ENCODE data around the gene PEX12.
"Not testable (repeated sequence)": the region's sequence is repeated elsewhere in the genome, so short reads cannot be mapped to it uniquely, and the experiment has no call there.

The PEX12 gene

GRCh38 chr17:35577830-35578196, 558 bp downstream of the PEX12 start:
- DNase-seq (peak; percentile 24), ATAC-seq (no peak)

GRCh38 chr17:35575759-35576158, 2.6 kb downstream of the PEX12 start:
- ATAC-seq (no peak), DNase-seq (no peak)

DNA sequence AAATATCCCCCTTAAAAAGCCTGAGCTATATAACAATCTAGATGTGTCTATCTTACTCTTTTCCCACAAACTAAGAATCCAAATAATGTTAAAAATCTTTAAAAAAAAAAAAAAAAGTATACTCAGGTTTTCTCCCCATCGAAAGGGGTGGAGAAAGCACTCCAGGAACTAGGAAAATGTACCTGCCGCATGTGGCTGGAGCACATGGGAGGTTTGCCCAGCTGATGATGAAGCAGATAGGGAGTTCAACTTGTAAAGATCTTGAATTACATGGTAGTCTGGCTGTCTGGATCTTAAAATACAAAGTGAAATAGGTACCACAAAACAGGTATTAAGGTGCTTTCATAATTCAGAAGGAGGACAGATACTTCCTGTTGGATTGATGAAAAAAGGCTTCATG, 9.0 kb downstream of the PEX12 start:
- DNase-seq: no peak

GRCh38 chr17:35568561-35568960, 9.8 kb downstream of the PEX12 start:
- peak; percentile 62 for ATAC-seq
- peak; percentile 60 for DNase-seq

More for the DNA sequence above, 9.0 kb downstream of the PEX12 start:
- ATAC-seq: no peak

GRCh38 chr17:35566968-35567367, 11.4 kb downstream of the PEX12 start:
- DNase-seq (no peak), ATAC-seq (no peak)

DNA sequence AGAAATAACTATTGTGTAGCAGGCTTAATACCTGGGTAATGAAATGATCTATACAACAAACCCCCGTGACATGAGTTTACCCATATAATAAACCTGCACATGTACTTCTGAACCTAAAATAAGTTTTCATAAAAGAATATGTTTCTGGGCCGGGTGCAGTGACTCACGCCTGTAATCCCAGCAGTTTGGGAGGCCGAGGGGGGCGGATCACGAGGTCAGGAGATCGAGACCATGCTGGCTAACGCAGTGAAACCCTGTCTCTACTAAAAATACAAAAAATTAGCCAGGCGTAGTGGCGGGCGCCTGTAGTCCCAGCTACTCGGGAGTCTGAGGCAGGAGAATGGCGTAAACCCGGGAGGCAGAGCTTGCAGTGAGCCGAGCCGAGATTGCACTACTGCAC, 15.2 kb downstream of the PEX12 start:
- not testable (repeated sequence) for DNase-seq, ATAC-seq

- DNase-seq (no peak), ATAC-seq (peak; percentile 89)
Measured at GRCh38 chr17:35560703-35561102, 17.7 kb downstream of the PEX12 start, which contains the start of gene SLFN14. Gene SLFN14 (minus strand): TSS chr17:35560819. CDS start chr17:35558062, 2,757 bp downstream.

DNA sequence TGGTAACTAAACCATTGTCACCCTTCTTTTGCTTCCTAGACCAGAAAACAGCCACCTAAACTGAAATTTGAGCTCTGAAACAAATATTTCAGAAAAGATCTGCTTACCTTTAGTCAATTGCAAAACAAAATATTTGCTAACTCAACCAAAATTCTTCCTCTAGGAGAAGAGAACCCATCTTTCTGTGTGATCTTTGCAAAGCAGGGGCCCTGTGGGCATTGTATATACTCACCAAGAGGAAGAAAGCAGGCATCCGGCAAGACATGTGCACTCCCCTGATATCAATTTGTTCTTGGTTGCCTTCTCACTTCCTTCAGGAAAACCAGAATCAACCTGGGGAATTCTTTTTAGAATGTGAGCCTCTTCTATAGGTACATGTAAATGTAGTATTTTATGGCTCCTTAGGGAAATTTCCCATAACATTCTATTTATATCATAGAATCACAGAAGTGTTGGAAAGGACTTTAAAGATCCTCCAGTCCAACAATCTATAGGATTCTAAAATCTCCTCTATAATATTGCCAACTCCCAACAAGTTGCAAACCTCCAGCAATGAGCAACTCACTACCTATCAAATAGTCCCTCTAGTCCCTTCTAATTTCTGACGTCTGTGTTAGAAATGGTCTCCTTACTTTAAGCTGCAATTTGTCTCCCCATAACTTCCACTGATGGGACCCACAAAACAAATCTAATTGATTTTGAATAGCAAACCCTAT, 18.7 kb downstream of the PEX12 start:
- ATAC-seq (no peak), DNase-seq (no peak)

GRCh38 chr17:35557353-35557752, 21.0 kb downstream of the PEX12 start:
- ATAC-seq (no peak), DNase-seq (no peak)

DNA sequence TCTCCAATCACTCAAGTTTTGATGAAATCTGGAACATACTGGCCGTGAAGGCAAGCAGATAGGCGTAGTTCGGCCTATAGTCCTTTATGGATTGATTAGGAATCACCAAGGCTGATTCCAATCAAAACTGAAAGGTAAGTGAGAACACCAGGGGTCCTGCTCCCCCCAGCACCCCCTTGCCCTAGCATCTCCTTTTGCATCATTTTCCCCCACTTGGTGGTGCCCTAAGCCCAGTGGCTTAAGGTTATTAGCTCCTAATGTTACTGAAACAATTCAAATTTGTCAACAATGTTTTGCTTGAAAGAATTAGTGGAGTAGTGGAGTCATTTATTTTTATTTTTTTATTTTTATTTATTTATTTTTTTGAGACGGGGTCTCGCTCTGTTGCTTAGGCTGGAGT, 22.7 kb downstream of the PEX12 start:
- no peak for DNase-seq
- ATAC-seq: no peak

GRCh38 chr17:35554668-35555067, 23.7 kb downstream of the PEX12 start:
- peak; percentile 61 for ATAC-seq
- no peak for DNase-seq

GRCh38 chr17:35553310-35553709, 25.1 kb downstream of the PEX12 start:
- DNase-seq (no peak), ATAC-seq (no peak)

GRCh38 chr17:35548978-35549377, 29.4 kb downstream of the PEX12 start:
- ATAC-seq (no peak), DNase-seq (no peak)

DNA sequence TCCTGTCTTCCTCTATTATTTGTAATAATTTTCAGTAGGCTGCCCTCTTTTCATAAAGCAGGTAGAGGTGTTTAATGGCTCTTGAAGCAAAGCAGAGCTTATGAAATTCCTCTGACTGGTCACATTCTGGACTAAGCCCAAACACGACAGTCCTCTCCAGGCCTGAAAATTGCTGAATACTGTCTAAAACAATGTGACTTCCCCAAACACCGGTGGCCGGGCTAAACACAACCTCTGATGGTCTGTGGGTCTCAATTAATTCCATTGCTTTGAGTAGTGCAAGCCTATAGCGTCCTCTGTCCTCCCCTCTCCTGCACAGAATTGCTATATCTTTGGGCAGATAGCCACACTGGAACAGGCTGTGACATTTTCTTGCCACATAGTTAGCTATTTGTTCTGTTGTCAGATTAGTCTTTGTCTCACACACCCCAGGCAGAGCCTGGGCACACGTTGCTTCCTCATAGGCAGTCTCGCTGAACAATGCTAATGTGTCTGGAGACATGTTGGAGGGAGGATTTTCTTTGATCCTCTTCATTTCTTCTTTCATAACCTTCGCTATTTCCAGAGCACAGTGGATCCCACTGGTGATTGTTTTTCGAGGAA, 30.1 kb downstream of the PEX12 start:
- no peak for ATAC-seq

DNA sequence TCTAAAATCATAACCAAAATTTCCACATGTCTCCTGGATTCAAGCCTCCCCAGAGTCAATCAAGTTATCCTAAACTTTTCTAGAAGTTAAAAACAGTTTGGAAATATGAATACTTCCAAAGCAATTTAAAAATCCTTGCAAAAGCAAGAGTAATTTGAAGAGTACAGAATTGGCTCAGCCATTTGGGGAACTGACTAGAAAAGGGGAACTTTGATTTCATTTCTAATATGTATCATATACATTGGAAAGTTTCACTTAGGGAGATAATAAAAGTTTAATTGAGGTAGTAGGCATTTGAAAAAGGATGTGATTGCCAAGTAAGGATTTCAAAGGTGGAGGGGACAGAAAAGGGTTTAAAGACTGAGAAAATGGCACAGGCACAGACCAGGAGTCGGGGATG, 31.9 kb downstream of the PEX12 start:
- DNase-seq: no peak
- ATAC-seq: no peak

More for the DNA sequence above, 30.1 kb downstream of the PEX12 start:
- no peak for DNase-seq

DNA sequence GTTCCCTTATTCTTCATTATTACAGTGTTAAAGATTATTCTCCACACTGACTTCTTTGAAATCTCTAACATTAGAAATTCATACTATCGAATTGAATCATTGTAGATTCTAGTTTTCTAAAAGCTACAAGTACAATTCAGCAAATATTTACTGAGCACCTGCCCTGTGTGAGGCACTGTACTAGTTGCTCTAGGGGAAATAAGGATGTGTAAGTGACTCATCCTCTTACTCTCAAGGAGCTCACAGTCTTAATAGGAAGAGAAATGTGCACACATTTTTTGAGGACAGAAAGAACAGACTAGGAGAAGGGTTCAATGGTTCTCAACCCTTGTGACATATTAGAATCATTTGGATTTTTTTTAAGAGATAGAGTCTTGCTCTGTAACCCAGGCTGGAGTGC, 33.2 kb downstream of the PEX12 start:
- ATAC-seq: no peak
- no peak for DNase-seq

GRCh38 chr17:35543856-35544255, 34.5 kb downstream of the PEX12 start:
- no peak for ATAC-seq
- no peak for DNase-seq

DNA sequence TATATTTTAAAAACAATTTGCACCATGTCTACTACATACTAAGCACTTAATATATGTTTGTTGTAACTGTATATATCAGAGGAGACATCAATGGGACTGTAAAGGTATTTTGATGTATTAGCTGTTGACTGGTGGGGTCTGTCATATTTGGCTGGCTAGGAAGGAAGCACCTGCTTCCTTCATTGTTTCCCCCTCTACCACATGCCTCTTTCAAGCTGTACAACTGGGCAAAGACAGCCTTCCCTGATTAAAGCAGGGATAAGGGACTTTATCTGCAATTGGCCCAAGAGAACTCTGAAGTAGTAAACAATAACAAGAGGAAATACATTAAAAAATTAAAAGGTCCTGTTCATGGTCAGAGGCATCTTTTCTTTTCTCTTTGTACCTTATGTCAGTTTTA, 35.4 kb downstream of the PEX12 start:
- ATAC-seq (no peak), DNase-seq (no peak)

DNA sequence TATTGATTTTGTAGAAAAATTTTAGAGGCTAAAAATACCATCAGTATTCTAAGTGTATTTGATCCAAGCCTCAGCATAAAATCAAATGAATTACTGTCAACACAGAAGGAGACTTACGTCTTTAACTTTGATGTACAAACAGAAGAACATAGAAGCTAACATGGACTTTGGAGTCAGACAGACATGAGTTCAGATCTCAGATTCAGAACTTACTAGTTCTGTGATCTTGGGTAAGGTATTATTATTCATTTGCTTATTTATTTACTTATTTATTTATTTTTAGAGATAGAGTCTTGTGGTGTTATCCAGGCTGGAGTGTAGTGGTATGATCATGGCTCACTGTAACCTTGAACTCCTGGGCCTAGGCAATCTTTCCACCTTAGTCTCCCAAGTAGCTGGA, 36.9 kb downstream of the PEX12 start:
- DNase-seq (no peak), ATAC-seq (no peak)

- DNase-seq (peak; percentile 64), ATAC-seq (peak; percentile 42)
Measured at GRCh38 chr17:35540589-35541404, 37.6 kb downstream of the PEX12 start.

DNA sequence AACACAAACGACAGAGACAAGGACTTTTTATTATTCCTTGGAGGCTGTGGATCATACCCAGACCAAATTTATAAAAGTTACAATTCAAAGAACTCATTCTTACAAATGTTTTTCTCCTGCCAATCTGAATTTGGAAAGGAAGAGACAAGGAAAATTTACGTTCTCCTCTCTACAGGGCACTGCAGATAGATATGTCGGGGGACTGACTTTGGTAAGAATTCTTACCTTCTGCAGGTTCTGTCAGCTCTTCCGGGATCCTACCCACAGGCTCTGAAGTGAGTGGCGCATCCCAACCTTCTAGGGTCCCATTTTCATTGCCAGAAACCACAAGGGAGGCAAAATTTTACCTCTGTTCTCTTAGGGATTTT, 38.7 kb downstream of the PEX12 start:
- DNase-seq (no peak), ATAC-seq (no peak)

- peak; percentile 45 for ATAC-seq
- DNase-seq: peak; percentile 36
Measured at GRCh38 chr17:35537601-35538141, 40.7 kb downstream of the PEX12 start, which contains the start of gene SLFN12L. Gene SLFN12L (minus strand): TSS chr17:35537678. CDS start chr17:35522364, 15,314 bp downstream.

Measured in stimulated activated naive CD8-positive, alpha-beta T cell treated with anti-CD3 and anti-CD28 coated beads, Interleukin-15, Interleukin-2, amounts not matched to agents 100 U/mL and 50 U/mL, for 24 hours (primary cell).